HG02678 (cell line): ENCODE results near the gene CENPC.

Experiments used
- ATAC-seq: cut with Tn5 transposase; IDR thresholded peaks from one replicate; pipeline ENCODE4 v1.9.1; 2021; ENCODE audit warnings: mild to moderate bottlenecking, moderate library complexity; ENCODE audit not compliant: unreplicated experiment

The CENPC gene, protein sequence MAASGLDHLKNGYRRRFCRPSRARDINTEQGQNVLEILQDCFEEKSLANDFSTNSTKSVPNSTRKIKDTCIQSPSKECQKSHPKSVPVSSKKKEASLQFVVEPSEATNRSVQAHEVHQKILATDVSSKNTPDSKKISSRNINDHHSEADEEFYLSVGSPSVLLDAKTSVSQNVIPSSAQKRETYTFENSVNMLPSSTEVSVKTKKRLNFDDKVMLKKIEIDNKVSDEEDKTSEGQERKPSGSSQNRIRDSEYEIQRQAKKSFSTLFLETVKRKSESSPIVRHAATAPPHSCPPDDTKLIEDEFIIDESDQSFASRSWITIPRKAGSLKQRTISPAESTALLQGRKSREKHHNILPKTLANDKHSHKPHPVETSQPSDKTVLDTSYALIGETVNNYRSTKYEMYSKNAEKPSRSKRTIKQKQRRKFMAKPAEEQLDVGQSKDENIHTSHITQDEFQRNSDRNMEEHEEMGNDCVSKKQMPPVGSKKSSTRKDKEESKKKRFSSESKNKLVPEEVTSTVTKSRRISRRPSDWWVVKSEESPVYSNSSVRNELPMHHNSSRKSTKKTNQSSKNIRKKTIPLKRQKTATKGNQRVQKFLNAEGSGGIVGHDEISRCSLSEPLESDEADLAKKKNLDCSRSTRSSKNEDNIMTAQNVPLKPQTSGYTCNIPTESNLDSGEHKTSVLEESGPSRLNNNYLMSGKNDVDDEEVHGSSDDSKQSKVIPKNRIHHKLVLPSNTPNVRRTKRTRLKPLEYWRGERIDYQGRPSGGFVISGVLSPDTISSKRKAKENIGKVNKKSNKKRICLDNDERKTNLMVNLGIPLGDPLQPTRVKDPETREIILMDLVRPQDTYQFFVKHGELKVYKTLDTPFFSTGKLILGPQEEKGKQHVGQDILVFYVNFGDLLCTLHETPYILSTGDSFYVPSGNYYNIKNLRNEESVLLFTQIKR

DNA sequence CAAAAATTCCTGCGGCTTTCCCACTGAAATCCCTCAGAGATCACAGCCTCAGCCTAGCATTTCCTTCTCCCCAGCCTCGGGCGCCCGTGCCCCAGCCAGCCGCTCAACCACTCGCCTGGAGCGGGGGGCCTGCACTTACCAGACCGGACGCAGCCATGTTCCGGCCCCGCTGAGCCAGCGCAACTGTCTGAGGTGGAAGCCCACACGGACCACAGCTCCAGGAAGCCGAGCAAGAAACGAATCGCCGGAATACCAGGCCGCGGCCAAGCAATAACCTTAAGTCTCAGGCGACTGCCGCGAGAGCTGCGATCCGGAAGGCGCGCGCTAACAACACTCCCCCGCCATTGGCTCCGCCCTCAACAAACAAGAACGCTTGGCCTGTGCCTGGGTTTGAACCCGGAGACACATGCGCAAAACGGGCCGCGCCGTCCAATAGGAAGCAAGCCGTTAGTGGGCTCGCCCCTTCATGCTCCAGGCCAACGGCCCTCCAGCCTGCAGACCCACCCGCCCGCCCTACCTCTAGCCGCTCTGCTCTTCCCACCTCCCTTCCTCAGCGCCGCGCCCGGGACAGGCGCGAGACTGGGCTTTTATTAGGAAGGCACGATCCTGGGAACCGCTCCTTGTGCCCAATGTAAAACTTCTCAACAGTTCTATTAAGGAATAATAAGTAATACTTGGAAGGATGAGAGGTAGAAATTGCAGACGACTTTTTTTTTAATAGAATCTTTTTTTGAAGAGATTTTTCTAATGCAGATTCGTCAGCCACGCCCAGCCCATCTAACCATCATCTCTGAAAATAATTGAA lies at the start of gene CENPC:
Gene CENPC (minus strand): TSS at position 305 of the 805 bp plus-strand sequence. CDS start 148 bp downstream, at position 157.
- peak; percentile 95 for ATAC-seq

GRCh38 chr4:67593741-67594175 lies 48.5 kb upstream of the CENPC start:
- ATAC-seq: no peak

DNA sequence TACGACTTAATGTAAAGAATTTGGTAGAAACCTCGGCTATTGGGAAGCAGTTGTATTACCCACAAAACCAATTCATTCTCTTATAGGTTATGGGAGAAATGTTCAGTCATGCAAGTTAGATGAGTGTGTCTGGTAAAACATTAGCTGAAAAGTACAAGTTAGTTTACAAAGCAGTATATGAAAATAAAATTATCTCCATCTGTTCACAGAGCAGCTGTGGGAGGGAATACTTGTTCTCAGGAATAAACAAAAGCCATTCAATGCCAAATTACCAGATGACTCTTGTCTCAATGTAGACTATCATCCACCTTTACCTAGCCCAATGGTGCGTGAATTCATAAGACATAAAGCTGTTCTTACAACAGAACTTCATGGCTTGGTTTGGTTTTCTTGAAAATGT lies 41.9 kb upstream of the CENPC start:
- ATAC-seq: no peak

DNA sequence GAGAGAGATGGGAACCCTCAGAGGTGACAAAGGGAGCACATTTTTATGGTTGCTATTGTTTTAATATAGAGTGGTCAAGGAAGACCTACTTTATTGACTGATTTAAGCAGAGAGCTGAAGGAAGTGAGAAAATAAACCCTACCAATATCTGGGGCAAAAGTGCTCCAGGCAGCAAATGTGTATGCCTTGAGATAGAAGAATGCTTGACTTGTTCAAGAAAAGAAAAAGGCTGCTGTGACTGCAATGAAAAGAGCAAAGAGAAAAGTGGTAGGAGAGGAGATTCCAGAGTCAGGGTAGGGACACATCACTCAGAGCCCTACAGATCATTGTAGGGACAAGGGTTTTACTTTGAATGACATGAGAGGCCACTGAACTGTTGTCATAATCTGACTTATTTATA lies 39.2 kb upstream of the CENPC start:
- ATAC-seq: no peak

- no peak for ATAC-seq
These were observed 36.6 kb upstream of the CENPC start for GRCh38 chr4:67581913-67582312.

- ATAC-seq: peak; percentile 67
These were observed 36.0 kb upstream of the CENPC start for GRCh38 chr4:67581208-67581857.

- peak; percentile 43 for ATAC-seq
These were observed 35.3 kb upstream of the CENPC start for GRCh38 chr4:67580577-67580976.

GRCh38 chr4:67576538-67576937 lies 31.2 kb upstream of the CENPC start:
- ATAC-seq: peak; percentile 39

GRCh38 chr4:67576059-67576466 lies 30.8 kb upstream of the CENPC start:
- ATAC-seq: no peak

DNA sequence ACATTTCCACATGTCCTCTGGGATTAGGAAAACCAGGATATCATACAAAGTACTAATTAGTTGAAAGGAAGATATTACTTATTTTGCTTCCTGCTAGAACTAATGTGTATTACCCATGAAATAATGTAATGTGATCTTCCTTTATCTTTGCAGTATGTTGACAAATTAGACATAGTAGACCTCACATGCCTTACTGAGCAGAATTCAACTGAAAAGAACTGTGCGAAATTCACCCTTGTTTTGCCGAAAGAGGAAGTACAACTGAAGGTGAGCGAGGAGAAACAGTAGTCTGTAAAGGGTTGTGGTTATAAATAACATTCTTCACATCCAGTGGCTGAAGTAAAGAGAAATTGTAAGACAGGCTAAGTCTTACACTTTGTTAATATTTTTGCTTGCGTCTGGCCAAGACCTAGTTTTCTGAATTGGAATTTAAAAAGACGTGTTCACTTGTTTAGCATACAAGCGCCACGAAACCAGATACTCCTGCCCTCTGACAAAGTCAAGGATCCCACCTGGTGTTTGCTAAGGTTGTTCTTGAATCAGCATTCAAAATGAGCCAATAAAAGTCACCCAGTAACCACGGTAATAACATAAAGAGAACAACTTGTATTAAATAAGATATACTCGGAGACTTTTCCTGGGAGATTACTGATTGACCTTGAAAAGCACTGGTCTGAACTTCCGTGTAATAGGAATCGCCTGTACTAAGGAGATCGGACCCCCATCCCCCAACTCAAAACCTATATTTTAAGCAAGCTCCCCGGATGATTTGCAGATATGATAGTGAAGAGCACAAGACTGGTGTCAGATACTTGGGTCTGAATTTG lies 30.1 kb upstream of the CENPC start:
- ATAC-seq: peak; percentile 97

DNA sequence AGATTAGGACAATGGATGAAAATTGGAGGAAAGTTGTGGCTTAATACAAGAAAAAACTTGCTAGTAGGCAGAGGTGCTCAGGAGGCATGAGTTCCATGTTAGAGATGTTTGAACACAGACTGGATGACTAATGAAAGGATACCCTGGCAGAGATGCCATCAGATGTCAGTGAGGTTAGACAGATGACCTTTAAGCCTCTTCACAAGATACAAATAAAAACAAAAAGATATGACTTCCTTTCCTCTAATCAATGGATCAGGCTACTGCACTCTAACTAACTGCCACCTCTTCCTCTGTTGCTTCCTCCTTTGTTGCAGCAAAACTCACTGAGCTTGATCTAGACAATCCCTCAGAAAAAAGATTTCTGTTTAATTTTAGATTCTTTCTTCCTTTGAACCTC lies 27.9 kb upstream of the CENPC start:
- no peak for ATAC-seq

- no peak for ATAC-seq
These were observed 26.7 kb upstream of the CENPC start for GRCh38 chr4:67571975-67572374.

GRCh38 chr4:67570537-67570936 lies 25.2 kb upstream of the CENPC start:
- no peak for ATAC-seq

DNA sequence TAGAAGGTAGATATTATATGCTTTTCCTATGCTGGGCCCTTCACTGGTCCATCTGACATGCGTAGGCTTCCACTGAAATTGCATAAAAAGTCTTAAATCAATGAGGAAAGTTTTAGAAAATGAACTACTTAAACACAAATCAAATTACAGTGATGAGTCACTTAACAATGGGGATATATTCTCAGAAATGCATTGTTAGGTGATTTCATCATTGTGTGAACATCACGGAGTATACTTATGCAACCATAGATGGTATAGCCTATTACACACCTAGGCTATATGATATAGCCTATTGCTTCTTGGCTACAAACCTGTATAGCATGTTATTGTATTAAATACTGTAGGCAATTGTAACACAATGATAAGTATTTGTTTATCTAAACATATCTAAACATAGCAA lies 23.5 kb upstream of the CENPC start:
- ATAC-seq: no peak

- ATAC-seq: no peak
These were observed 21.0 kb upstream of the CENPC start for GRCh38 chr4:67566335-67566734.

- ATAC-seq: no peak
These were observed 20.0 kb upstream of the CENPC start for GRCh38 chr4:67565284-67565683.

DNA sequence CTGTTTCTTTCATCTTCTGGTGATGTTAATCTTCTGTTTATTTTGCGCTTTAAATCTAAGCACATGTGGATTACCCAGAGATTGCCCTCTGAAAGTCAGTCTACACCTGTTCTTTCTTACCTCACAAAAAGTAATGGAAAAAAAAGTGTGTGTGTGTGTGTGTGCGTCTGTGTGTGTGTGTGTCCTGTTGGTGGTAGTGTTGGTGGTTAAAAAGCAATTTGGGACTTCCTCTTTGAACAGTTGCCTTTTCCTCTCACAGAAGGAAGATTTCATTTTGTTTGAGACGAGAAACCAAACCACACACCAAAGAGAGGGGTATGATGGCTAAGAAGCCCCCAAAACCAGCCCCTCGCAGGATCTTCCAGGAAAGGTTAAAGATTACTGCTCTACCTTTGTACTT lies 13.2 kb upstream of the CENPC start, which contains the start of gene STAP1:
Gene STAP1 (plus strand): TSS at position 235 of the 400 bp plus-strand sequence. CDS start 83 bp downstream, at position 318.
- ATAC-seq: peak; percentile 58

DNA sequence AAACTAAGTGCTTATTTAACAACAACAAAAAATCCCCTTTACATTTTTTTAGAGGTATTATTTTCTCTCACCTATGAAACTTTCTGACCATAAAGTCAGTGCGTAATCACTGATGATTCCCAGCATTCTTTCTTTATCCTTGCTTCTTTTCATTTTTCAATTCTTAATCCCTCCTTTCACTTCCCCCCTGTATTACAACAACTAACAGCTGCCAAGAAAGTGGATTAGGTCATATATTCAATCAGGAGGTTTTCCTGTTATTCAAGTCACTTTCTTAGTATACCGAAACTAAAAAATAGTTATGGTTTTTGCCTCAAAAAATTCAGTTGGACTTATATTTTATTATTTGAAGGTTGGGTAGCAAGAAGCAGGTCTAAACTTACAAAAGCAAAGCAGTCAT lies 11.1 kb upstream of the CENPC start:
- no peak for ATAC-seq

DNA sequence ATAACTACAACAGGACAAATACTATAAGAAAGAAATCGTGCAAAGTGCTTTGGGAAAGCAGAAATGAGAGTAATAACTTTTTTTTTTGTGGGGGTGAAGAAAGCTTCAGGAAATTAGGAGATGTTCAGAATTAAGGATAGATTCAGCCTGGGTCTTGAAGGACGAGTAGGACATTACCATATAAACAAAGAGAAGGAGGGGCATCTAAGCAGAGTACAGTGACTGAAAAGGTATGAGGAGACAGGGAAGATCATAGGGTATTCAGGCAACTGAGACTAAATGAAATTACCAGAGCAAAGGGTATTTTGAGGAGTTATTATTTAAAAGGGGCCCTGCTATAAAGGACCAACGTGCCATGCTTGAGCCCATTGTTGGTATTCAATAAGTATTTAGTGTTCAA lies 10.1 kb upstream of the CENPC start:
- ATAC-seq: no peak
